HepG2 (cell line): ENCODE data around the gene FILIP1. TPM values are rescaled to one million over a fixed set of nuclear protein-coding genes. Genes with fewer than 3 reads are reported as not detected.

Experiments
- BHLHE40 ChIP-seq: IDR thresholded peaks from 2 replicates; pipeline ENCODE4 v1.6.1; 2011; ENCODE audit warnings: low read length, improper control_type of control experiment
- CENPT ChIP-seq: sonication (generic); formaldehyde crosslinking; IDR thresholded peaks from 2 replicates; pipeline ENCODE4 v1.8.0; 2022; ENCODE audit warnings: low read depth, mild to moderate bottlenecking, moderate library complexity, missing genetic modification reagents
- DR1 ChIP-seq: sonication (generic); formaldehyde crosslinking; IDR thresholded peaks from 2 replicates; pipeline ENCODE4 v1.8.0; 2021; ENCODE audit warnings: mild to moderate bottlenecking, missing genetic modification reagents, inconsistent platforms
- GMEB1 ChIP-seq: sonication (generic); formaldehyde crosslinking; IDR thresholded peaks from 2 replicates; pipeline ENCODE4 v1.5.1; 2020; ENCODE audit warnings: missing genetic modification reagents, mild to moderate bottlenecking, borderline replicate concordance
- GZF1 ChIP-seq: sonication (generic); formaldehyde crosslinking; IDR thresholded peaks from 2 replicates; pipeline ENCODE4 v1.5.1; 2020; ENCODE audit warnings: mild to moderate bottlenecking, missing genetic modification reagents
- HES4 ChIP-seq: sonication (generic); formaldehyde crosslinking; IDR thresholded peaks from 2 replicates; pipeline ENCODE4 v1.9.0; 2021; ENCODE audit warnings: mild to moderate bottlenecking, missing genetic modification reagents, borderline replicate concordance
- HMG20B ChIP-seq: conservative IDR thresholded peaks from 2 replicates; pipeline ENCODE4 v1.6.1; 2016; ENCODE audit warnings: missing genetic modification reagents, missing compliant biosample characterization
- IRF9 ChIP-seq: sonication (generic); formaldehyde crosslinking; IDR thresholded peaks from 2 replicates; pipeline ENCODE4 v1.8.0; 2022; ENCODE audit warnings: missing genetic modification reagents, mild to moderate bottlenecking, borderline replicate concordance
- NR3C1 ChIP-seq: sonication (generic); formaldehyde crosslinking; IDR thresholded peaks from 2 replicates; pipeline ENCODE4 v1.4.0; 2020; ENCODE audit warnings: missing genetic modification reagents
- PRDM10 ChIP-seq: sonication (generic); formaldehyde crosslinking; IDR thresholded peaks from 2 replicates; pipeline ENCODE4 v1.4.0; 2020; ENCODE audit warnings: low read depth, missing genetic modification reagents
- PTBP1 ChIP-seq: fragments of 200-400 bp; formaldehyde crosslinking; IDR thresholded peaks from 2 replicates; pipeline ENCODE4 v1.6.1; 2018; ENCODE audit warnings: low read length, low read depth; ENCODE audit not compliant: poor library complexity, severe bottlenecking
- REL ChIP-seq: sonication (generic); formaldehyde crosslinking; conservative IDR thresholded peaks from 2 replicates; pipeline ENCODE4 v1.8.0; 2022; ENCODE audit warnings: mild to moderate bottlenecking, missing genetic modification reagents, moderate library complexity
- SIX4 ChIP-seq: sonication (generic); formaldehyde crosslinking; IDR thresholded peaks from 2 replicates; pipeline ENCODE4 v1.4.0; 2020; ENCODE audit warnings: missing genetic modification reagents
- SYNCRIP ChIP-seq: fragments of 200-400 bp; formaldehyde crosslinking; IDR thresholded peaks from 2 replicates; pipeline ENCODE4 v1.6.1; 2018; ENCODE audit warnings: mild to moderate bottlenecking, low read depth, low read length; ENCODE audit not compliant: insufficient read depth
- TIGD3 ChIP-seq: sonication (generic); formaldehyde crosslinking; IDR thresholded peaks from 2 replicates; pipeline ENCODE4 v1.5.1; 2020; ENCODE audit warnings: mild to moderate bottlenecking, missing genetic modification reagents, borderline replicate concordance
- U2AF2 ChIP-seq: fragments of 200-400 bp; formaldehyde crosslinking; IDR thresholded peaks from 2 replicates; pipeline ENCODE4 v1.6.1; 2017; ENCODE audit warnings: low read depth, mild to moderate bottlenecking, low read length
- ZFP82 ChIP-seq: sonication (generic); formaldehyde crosslinking; IDR thresholded peaks from 2 replicates; pipeline ENCODE4 v1.5.1; 2020; ENCODE audit warnings: mild to moderate bottlenecking, missing genetic modification reagents, borderline replicate concordance
- ZNF207 ChIP-seq: fragments of 450-650 bp; IDR thresholded peaks from 2 replicates; pipeline ENCODE4 v1.6.1; 2016; ENCODE audit warnings: antibody characterized with exemption, borderline replicate concordance
- ZNF33B ChIP-seq: sonication (generic); formaldehyde crosslinking; IDR thresholded peaks from 2 replicates; pipeline ENCODE4 v1.5.1; 2020; ENCODE audit warnings: mild to moderate bottlenecking, missing genetic modification reagents
- ZNF558 ChIP-seq: sonication (generic); formaldehyde crosslinking; IDR thresholded peaks from 2 replicates; pipeline ENCODE4 v1.9.0; 2022; ENCODE audit warnings: mild to moderate bottlenecking, missing genetic modification reagents, borderline replicate concordance
- polyA plus RNA-seq, 8 experiments: library from polyadenylated mRNA; depleted of rRNA in 3 of 8; stranded (reverse) in 7 of 8; unstranded in 1 of 8; fragments of >200 nt; fragmentation: Illumina TruSeq in 4 of 8; extraction: Trizol in 4 of 8; gene quantifications; 2 replicates each; pipeline versions ENCODE4 v1.2.1 to v1.2.3, GENCODE V29; 2011 to 2016; ENCODE audit warnings: low read depth in 4 of 8, missing spikeins in 1 of 8, mixed read lengths in 1 of 8; ENCODE audit not compliant: insufficient read depth in 1 of 8
- total RNA-seq, 5 experiments: library from RNA; depleted of rRNA; stranded (reverse); fragments of >200 nt; fragmentation: Illumina TruSeq; extraction: Trizol; gene quantifications; 2 replicates each; pipeline ENCODE4 v1.2.3, GENCODE V29; 2016; ENCODE audit warnings: low read depth in 1 of 5

Gene FILIP1
- total and polyA plus RNA-seq, 2 of the 13 experiments (the other 11 are each of a cell fraction or from before 2014, with no cell fraction given), result not detected

GRCh38 chr6:75243333-75244062, 250.1 kb downstream of the FILIP1 start, which contains the start of gene COX7A2 (continued):
- TF ChIP-seq BHLHE40 (peak; percentile 89), U2AF2 (no peak), ZNF207 (no peak), NR3C1 (no peak), SIX4 (CRISPR knock-in tag) (no peak), TIGD3 (CRISPR knock-in tag) (no peak), ZNF33B (CRISPR knock-in tag) (no peak), ZNF558 (no peak), GZF1 (no peak), IRF9 (CRISPR knock-in tag) (no peak), DR1 (CRISPR knock-in tag) (peak; percentile 31; the same call in 1 of the 2 replicates), SYNCRIP (no peak), REL (CRISPR knock-in tag) (no peak), PTBP1 (no peak), HES4 (peak; percentile 53; the same call in 1 of the 2 replicates), CENPT (CRISPR knock-in tag) (no peak), PRDM10 (no peak; the same call in 1 of the 2 replicates), ZFP82 (CRISPR knock-in tag) (no peak), HMG20B (no peak), GMEB1 (CRISPR knock-in tag) (peak; percentile 93)
